H1 (cell line): Measurements from ENCODE around the gene IL10RA. TPM values are rescaled to one million over a fixed set of nuclear protein-coding genes. Genes with fewer than 3 reads are reported as not detected.

Experiments
- CBX8 ChIP-seq: fragments of 300-800, 300-1000 bp; sonication (generic); IDR thresholded peaks from 2 replicates; pipeline ENCODE4 v1.7.1; 2016; ENCODE audit warnings: low read depth, low read length, borderline replicate concordance
- CHD7 ChIP-seq: fragments of 300-600 bp; sonication (generic); IDR thresholded peaks from 2 replicates; pipeline ENCODE4 v1.7.1; 2012; ENCODE audit warnings: low read length, moderate library complexity, mild to moderate bottlenecking, inconsistent platforms; ENCODE audit not compliant: insufficient replicate concordance
- FOSL1 ChIP-seq: IDR thresholded peaks from 2 replicates; pipeline ENCODE4 v1.6.1; 2011; ENCODE audit warnings: mild to moderate bottlenecking, low read depth, low read length, moderate library complexity; ENCODE audit not compliant: insufficient read depth
- KDM5A ChIP-seq: fragments of 200-600 bp; IDR thresholded peaks from 2 replicates; pipeline ENCODE4 v1.7.1; 2012; ENCODE audit warnings: mild to moderate bottlenecking, low read length, inconsistent platforms, mixed read lengths
- NANOG ChIP-seq: IDR thresholded peaks from 2 replicates; pipeline ENCODE4 v1.6.1; 2011; ENCODE audit warnings: low read length, low read depth, mild to moderate bottlenecking, inconsistent platforms; ENCODE audit not compliant: insufficient read depth, poor library complexity, severe bottlenecking
- NRF1 ChIP-seq: IDR thresholded peaks from 2 replicates; pipeline ENCODE4 v1.6.1; 2011; ENCODE audit warnings: mild to moderate bottlenecking, low read depth, low read length, improper control_type of control experiment
- PHF8 ChIP-seq: fragments of 200-600 bp; sonication (generic); conservative IDR thresholded peaks from 2 replicates; pipeline ENCODE4 v1.7.1; 2012; ENCODE audit warnings: low read depth, mild to moderate bottlenecking, inconsistent platforms, low read length, moderate library complexity
- SIN3A ChIP-seq, 2 experiments: IDR thresholded peaks in 1 of 2; conservative IDR thresholded peaks in 1 of 2; 2 replicates each; pipeline ENCODE4 v1.6.1; 2011 to 2012; ENCODE audit warnings: low read length in 2 of 2, improper control_type of control experiment in 1 of 2, low read depth in 1 of 2, mild to moderate bottlenecking in 1 of 2
- polyA plus RNA-seq, 7 experiments: library from polyadenylated mRNA; depleted of rRNA in 3 of 7; stranded (reverse) in 5 of 7; unstranded in 2 of 7; fragments of >200 nt in 5 of 7; fragments of 200-250 nt in 2 of 7; gene quantifications; 1 replicate in 5 of 7; 2 replicates in 1 of 7; 4 replicates in 1 of 7; pipeline versions ENCODE4 v1.2.1 to v1.2.3, GENCODE V29; 2011 to 2013; ENCODE audit warnings: missing spikeins in 2 of 7, mixed read lengths in 2 of 7
- total RNA-seq: library from RNA; stranded (reverse); fragmentation: NEBNext Ultra II Directional; extraction: Animal tissue kit (Norgen Biotek cat#: 25700); gene quantifications from 2 replicates; pipeline ENCODE4 v1.2.1, GENCODE V29; 2021

Gene IL10RA
- total and polyA plus RNA-seq, 2 of the 8 experiments (the other 6 are each of a cell fraction or from before 2014, with no cell fraction given) = 0.05 to 0.11 TPM

- TF ChIP-seq CHD7 (no peak), CBX8 (no peak), NRF1 (no peak), KDM5A (no peak), SIN3A (conservative IDR thresholded peaks at IDR 0.05 in 1 of 2, IDR thresholded peaks at IDR 0.05 in 1 of 2; ENCODE audit: low read depth in 1 of 2, low read length in 2 of 2) (peak in 1 of 2 experiments; percentile 89; a peak in 2 of 4 replicates), FOSL1 (no peak), NANOG (no peak), PHF8 (peak; percentile 69)
Observed at GRCh38 chr11:117985953-117986887, at the start of gene IL10RA (continued).
